ENCODE measurements around the gene MSL1.
A peak's percentile ranks its signal among the peaks of the same experiment; 100 is the strongest.

GRCh38 chr17:40100669-40101366 lies 21.0 kb upstream of the MSL1 start:
- peak in 1 of 3 donors; percentile 94 for TF ChIP-seq CTCF (IDR thresholded peaks at IDR 0.05)
- no peak for TF ChIP-seq POLR2A (IDR thresholded peaks at IDR 0.05)
